Measurements from ENCODE around the gene PNMA8B. TPM values are rescaled to one million over a fixed set of nuclear protein-coding genes. Genes with fewer than 3 reads are reported as not detected.

The PNMA8B gene
- total and polyA plus RNA-seq, 2 experiments from 2014 or later, result 0.20 to 0.65 TPM

GRCh38 chr19:46475986-46476385, 19.7 kb downstream of the PNMA8B start:
- H4K20me1 ChIP-seq (ENCODE audit: insufficient read depth), result no peaks in the 10 kb centered on the region
- H3K9me3 ChIP-seq (ENCODE audit: low read depth), result no peaks in the 10 kb centered on the region
- in situ Hi-C loops (cut with MboI), result no loop called here
- H3K9me2 ChIP-seq (ENCODE audit: insufficient read depth), result no peaks in the 10 kb centered on the region
- no peaks in the 10 kb centered on the region for H3K79me2 ChIP-seq (ENCODE audit: insufficient read depth)
- peak overlapping the region; percentile 15; the same call in 1 of the 2 replicates for H3K27ac ChIP-seq
- no peak overlapping the region for H3K4me3 ChIP-seq
- WGBS, 2 experiments (ENCODE audit: low coverage in 1 of 2, low lambda C conversion rate in 2 of 2, missing lambda C conversion rate in 2 of 2), result 6 to 9% methylated on average over 2 of the region's 2 CpGs
- H3K4me1 ChIP-seq (ENCODE audit: insufficient read depth), result peaks cover 21% of the 10 kb centered on the region
- H3F3A ChIP-seq (ENCODE audit: insufficient read depth), result peaks cover 7% of the 10 kb centered on the region
- H3K36me3 ChIP-seq (ENCODE audit: low read depth), result no peaks in the 10 kb centered on the region
- DNase-seq, result peak; percentile 54
- peak overlapping the region; percentile 26 for H3K4me2 ChIP-seq (ENCODE audit: unreplicated experiment)
- H2AFZ ChIP-seq, result no peak overlapping the region
- TF ChIP-seq EZH2 (IDR thresholded peaks at IDR 0.05; ENCODE audit: insufficient read depth, poor library complexity, severe bottlenecking) (no peak), EZH2phosphoT487 (IDR thresholded peaks at IDR 0.05; ENCODE audit: insufficient read depth, low read depth) (no peak)
- H3K9ac ChIP-seq, result peak overlapping the region; percentile 3; the same call in 1 of the 2 replicates
- no peaks in the 10 kb centered on the region for H3K27me3 ChIP-seq (replicated peaks; ENCODE audit: insufficient read depth)

GRCh38 chr19:46474211-46474610, 21.5 kb downstream of the PNMA8B start:
- no peaks in the 10 kb centered on the region for H3K9me2 ChIP-seq (ENCODE audit: insufficient read depth)
- H3K4me3 ChIP-seq, result no peak overlapping the region
- no peaks in the 10 kb centered on the region for H3K27me3 ChIP-seq (replicated peaks; ENCODE audit: insufficient read depth)
- no peak overlapping the region for H3K27ac ChIP-seq
- no peak overlapping the region for H3K4me2 ChIP-seq (ENCODE audit: unreplicated experiment)
- H3K36me3 ChIP-seq (ENCODE audit: low read depth), result no peaks in the 10 kb centered on the region
- no peaks in the 10 kb centered on the region for H3K79me2 ChIP-seq (ENCODE audit: insufficient read depth)
- H2AFZ ChIP-seq, result no peak overlapping the region
- WGBS, 2 experiments (ENCODE audit: low coverage in 1 of 2, low lambda C conversion rate in 2 of 2, missing lambda C conversion rate in 2 of 2), result 69 to 73% methylated on average over 8 of the region's 8 CpGs
- peaks cover 17% of the 10 kb centered on the region for H3K4me1 ChIP-seq (ENCODE audit: insufficient read depth)
- no peak overlapping the region for H3K9ac ChIP-seq
- TF ChIP-seq EZH2 (IDR thresholded peaks at IDR 0.05; ENCODE audit: insufficient read depth, poor library complexity, severe bottlenecking), result no peak
- TF ChIP-seq EZH2phosphoT487 (IDR thresholded peaks at IDR 0.05; ENCODE audit: insufficient read depth, low read depth), result no peak
- H3K9me3 ChIP-seq (ENCODE audit: low read depth), result no peaks in the 10 kb centered on the region
- in situ Hi-C loops (cut with MboI), result no loop called here
- DNase-seq, result peak; percentile 33
- H3F3A ChIP-seq (ENCODE audit: insufficient read depth), result peaks cover 3% of the 10 kb centered on the region; the same call in 1 of the 2 replicates
- H4K20me1 ChIP-seq (ENCODE audit: insufficient read depth), result no peaks in the 10 kb centered on the region

DNA sequence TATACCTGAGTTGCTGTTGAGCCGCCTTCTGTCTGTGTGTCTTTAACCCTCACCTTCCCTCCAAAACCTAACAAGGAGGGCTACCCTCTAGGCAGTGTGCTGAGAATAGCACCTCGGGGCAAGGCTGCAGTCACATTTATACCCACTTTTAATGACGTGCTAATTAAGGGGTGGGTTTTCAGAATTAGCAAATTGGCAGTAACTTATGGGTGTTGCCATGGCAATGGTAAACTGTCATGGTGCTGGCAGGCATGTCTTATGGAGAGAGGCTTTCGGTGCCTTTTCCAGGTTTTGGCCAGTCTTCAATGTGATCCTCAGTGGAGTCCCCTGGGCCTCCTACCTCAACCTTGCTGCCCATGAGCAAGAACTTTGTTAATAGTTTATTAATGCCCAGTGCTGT, 23.1 kb downstream of the PNMA8B start:
- in situ Hi-C loops (cut with MboI), result no loop called here
- Histone ChIP-seq H3K4me1 (ENCODE audit: insufficient read depth) (peaks cover 17% of the 10 kb centered on the region), H3K9ac (no peak overlapping the region), H3K9me2 (ENCODE audit: insufficient read depth) (no peaks in the 10 kb centered on the region), H2AFZ (no peak overlapping the region), H3K27me3 (replicated peaks; ENCODE audit: insufficient read depth) (no peaks in the 10 kb centered on the region), H3K4me3 (no peak overlapping the region), H3K27ac (no peak overlapping the region), H4K20me1 (ENCODE audit: insufficient read depth) (no peaks in the 10 kb centered on the region), H3F3A (ENCODE audit: insufficient read depth) (peaks cover 7% of the 10 kb centered on the region; the same call in 1 of the 2 replicates), H3K4me2 (ENCODE audit: unreplicated experiment) (no peak overlapping the region), H3K79me2 (ENCODE audit: insufficient read depth) (no peaks in the 10 kb centered on the region), H3K9me3 (ENCODE audit: low read depth) (no peaks in the 10 kb centered on the region), H3K36me3 (ENCODE audit: low read depth) (no peaks in the 10 kb centered on the region)
- DNase-seq, result no peak
- 89 to 91% methylated on average over 4 of the region's 4 CpGs for WGBS, 2 experiments (ENCODE audit: low coverage in 1 of 2, low lambda C conversion rate in 2 of 2, missing lambda C conversion rate in 2 of 2)
- TF ChIP-seq EZH2 (IDR thresholded peaks at IDR 0.05; ENCODE audit: insufficient read depth, poor library complexity, severe bottlenecking) (no peak), EZH2phosphoT487 (IDR thresholded peaks at IDR 0.05; ENCODE audit: insufficient read depth, low read depth) (no peak)

DNA sequence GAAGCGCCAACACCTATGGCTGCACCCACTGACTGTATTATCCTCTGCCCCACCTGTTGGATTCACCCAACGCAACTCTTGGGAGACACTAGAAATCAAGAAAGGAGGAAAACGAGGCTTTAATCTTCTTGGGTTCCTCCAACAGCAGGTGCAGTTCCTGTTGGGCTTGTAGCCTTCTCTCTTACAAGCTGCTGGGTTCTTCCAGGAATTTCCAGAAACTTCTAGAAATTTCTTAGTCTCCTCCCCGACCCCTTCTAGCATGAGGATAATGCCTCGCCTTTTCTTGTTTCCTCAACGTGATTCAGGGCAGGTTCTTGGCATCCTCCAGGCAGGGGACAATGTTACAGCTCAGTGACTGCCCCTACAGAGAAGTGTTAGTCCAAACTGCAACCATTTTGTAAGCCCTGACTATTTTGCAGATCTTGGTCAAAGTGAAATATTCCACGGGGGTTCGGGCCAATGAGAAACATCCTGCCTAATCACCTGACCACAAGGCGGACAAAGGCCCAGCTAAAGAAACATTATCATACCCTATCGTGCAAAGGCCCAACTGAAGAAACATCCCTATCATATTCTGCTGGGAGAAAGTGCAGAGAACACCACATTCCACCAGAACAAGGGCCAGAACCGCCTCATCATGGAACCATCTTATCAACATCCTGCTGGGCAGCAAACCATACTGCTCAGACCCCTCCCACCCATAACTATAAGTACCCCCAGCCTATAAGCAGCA, 23.7 kb downstream of the PNMA8B start:
- Histone ChIP-seq H2AFZ (peak overlapping the region; percentile 78), H3K27me3 (replicated peaks; ENCODE audit: insufficient read depth) (no peaks in the 10 kb centered on the region), H3F3A (ENCODE audit: insufficient read depth) (peaks cover 14% of the 10 kb centered on the region), H3K9me3 (ENCODE audit: low read depth) (no peaks in the 10 kb centered on the region), H3K4me2 (ENCODE audit: unreplicated experiment) (peak overlapping the region; percentile 81), H3K4me1 (ENCODE audit: insufficient read depth) (peaks cover 23% of the 10 kb centered on the region), H3K27ac (0 out of 2 replicates have a peak overlapping the region, but pooled peaks have one; percentile 11), H3K9me2 (ENCODE audit: insufficient read depth) (no peaks in the 10 kb centered on the region), H3K4me3 (peak overlapping the region; percentile 64), H3K36me3 (ENCODE audit: low read depth) (no peaks in the 10 kb centered on the region), H4K20me1 (ENCODE audit: insufficient read depth) (no peaks in the 10 kb centered on the region), H3K79me2 (ENCODE audit: insufficient read depth) (no peaks in the 10 kb centered on the region), H3K9ac (peak overlapping the region; percentile 37)
- TF ChIP-seq EZH2phosphoT487 (IDR thresholded peaks at IDR 0.05; ENCODE audit: insufficient read depth, low read depth), result no peak
- no peak for TF ChIP-seq EZH2 (IDR thresholded peaks at IDR 0.05; ENCODE audit: insufficient read depth, poor library complexity, severe bottlenecking)
- in situ Hi-C loops (cut with MboI), result no loop called here
- no peak for DNase-seq
- 48 to 51% methylated on average over 11 of the region's 11 CpGs for WGBS, 2 experiments (ENCODE audit: low coverage in 1 of 2, low lambda C conversion rate in 2 of 2, missing lambda C conversion rate in 2 of 2)
